Left ventricle myocardium inferior (tissue), 1 donor: ENCODE measurements around the gene CA5A. TPM values are rescaled to one million over a fixed set of nuclear protein-coding genes. Genes with fewer than 3 reads are reported as not detected.

Source experiments
- DNase-seq: peaks from one replicate; pipeline ENCODE4 v3.0.0-alpha.2; 2020
- H3K27ac ChIP-seq: fragments of 200-600 bp; replicated peaks from 2 replicates; pipeline ENCODE4 v1.8.0; 2021
- H3K27me3 ChIP-seq: fragments of 200-600 bp; 2 replicates; pipeline ENCODE4 v1.8.0; 2021; ENCODE audit warnings: low read depth
- H3K36me3 ChIP-seq: fragments of 200-600 bp; 2 replicates; pipeline ENCODE4 v1.8.0; 2021
- H3K4me1 ChIP-seq: fragments of 200-600 bp; 2 replicates; pipeline ENCODE4 v1.8.0; 2021
- H3K4me3 ChIP-seq: fragments of 200-600 bp; 2 replicates; pipeline ENCODE4 v1.8.0; 2021; ENCODE audit warnings: mild to moderate bottlenecking, moderate library complexity
- H3K9me3 ChIP-seq: fragments of 200-600 bp; replicated peaks from 2 replicates; pipeline ENCODE4 v1.8.0; 2021
- intact Hi-C: fragments of 100-400 bp; cut with micrococcal nuclease; formaldehyde crosslinking; loops from one replicate; pipeline ENCODE4 v1.11.0; 2022
- total RNA-seq: library from RNA; stranded (reverse); fragmentation: NEBNext Ultra II Directional; extraction: Animal tissue kit (Norgen Biotek cat#: 25700); gene quantifications from one replicate; pipeline ENCODE4 v1.2.1, GENCODE V29; 2021
- TF ChIP-seq, protein P1 (sequence below): fragments of 200-600 bp; IDR thresholded peaks from 2 replicates; pipeline ENCODE4 v1.8.0; 2021; ENCODE audit warnings: antibody characterized with exemption, mild to moderate bottlenecking, borderline replicate concordance
- donor health status: DM: no; HTN: yes; CAD: no; lungs with severe emphysema.

Gene CA5A
- total RNA-seq, 1 donor from 2014 or later = not detected

DNA sequence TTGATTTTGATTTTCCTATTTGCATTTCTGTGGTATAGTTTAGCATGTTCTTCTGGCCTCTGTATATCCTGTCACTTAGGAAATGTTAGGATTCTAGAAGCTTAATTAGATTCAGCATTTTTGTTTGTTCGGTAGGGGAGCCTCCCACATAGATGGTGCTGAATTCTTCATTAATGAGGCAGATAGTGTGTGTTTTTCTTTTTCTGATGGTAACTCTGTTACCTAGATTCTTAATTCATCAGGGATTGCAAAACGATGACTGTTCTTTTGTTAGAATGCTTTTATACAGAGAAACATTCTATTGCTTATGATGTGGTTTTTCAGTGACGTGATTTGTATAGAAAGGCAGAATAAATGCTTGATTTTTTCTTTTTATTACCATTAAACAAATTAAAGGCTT is 33.9 kb upstream of the CA5A start:
- no peak overlapping the region for H3K4me3 ChIP-seq
- peaks cover 4% of the 10 kb centered on the region for H3K36me3 ChIP-seq
- peaks cover 17% of the 10 kb centered on the region for H3K9me3 ChIP-seq
- H3K4me1 ChIP-seq = peaks cover 23% of the 10 kb centered on the region
- H3K27me3 ChIP-seq = no peaks in the 10 kb centered on the region
- no peak for DNase-seq
- intact Hi-C loops = no loop called here
- H3K27ac ChIP-seq = no peak overlapping the region
- TF ChIP-seq, protein P1, sequence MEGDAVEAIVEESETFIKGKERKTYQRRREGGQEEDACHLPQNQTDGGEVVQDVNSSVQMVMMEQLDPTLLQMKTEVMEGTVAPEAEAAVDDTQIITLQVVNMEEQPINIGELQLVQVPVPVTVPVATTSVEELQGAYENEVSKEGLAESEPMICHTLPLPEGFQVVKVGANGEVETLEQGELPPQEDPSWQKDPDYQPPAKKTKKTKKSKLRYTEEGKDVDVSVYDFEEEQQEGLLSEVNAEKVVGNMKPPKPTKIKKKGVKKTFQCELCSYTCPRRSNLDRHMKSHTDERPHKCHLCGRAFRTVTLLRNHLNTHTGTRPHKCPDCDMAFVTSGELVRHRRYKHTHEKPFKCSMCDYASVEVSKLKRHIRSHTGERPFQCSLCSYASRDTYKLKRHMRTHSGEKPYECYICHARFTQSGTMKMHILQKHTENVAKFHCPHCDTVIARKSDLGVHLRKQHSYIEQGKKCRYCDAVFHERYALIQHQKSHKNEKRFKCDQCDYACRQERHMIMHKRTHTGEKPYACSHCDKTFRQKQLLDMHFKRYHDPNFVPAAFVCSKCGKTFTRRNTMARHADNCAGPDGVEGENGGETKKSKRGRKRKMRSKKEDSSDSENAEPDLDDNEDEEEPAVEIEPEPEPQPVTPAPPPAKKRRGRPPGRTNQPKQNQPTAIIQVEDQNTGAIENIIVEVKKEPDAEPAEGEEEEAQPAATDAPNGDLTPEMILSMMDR = no peak

DNA sequence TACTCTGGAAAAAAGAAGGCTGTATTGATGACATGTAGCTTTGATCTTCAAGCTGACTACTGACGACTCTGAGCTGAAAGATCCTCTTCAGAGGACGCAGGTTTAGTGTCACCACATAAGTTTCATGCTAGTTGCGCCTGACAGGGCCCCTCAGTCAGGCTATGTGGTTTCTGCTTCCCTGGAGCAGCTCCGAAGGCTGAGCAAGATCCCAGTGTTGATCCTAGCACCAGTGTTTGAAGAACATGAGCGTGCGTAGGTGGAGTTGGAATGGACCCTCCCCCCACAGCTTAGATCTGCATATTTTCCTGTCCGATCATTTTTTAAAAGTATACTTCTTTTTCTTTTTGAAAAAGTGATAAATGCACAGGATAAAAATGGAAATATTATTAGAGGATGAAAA is 32.2 kb upstream of the CA5A start:
- TF ChIP-seq, protein P1 = no peak
- no peak overlapping the region for H3K27ac ChIP-seq
- intact Hi-C loops = no loop called here

DNA sequence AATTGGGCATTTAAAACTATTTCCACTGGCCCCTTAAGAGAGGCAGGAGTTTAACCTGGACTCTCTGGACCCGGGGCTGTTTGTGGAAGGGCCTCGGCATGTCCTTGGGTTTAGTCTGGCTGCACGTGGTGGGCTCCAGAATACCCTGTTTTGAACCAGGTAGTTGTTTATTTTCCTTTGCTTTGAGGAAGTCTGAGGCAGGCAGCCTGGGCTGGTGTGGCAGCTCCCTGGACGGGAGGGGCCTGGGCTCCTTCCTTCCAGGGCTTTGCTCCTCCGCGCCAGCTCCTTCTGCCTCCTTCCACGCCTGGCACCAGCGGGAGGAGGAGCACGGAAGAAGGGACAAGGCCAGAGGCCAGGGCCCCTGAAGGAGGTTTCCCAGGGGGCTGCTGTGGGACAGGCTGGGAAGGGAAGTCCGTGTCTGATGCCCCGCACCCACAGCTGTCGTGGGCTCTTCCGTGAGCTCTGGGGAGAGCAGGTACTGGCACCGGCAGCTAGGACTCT is 30.4 kb upstream of the CA5A start:
- peaks cover 4% of the 10 kb centered on the region for H3K36me3 ChIP-seq
- TF ChIP-seq, protein P1 = no peak
- peaks cover 4% of the 10 kb centered on the region for H3K9me3 ChIP-seq
- H3K27me3 ChIP-seq = no peaks in the 10 kb centered on the region
- H3K4me3 ChIP-seq = peak overlapping the region; percentile 38
- intact Hi-C loops = no loop called here
- DNase-seq = no peak
- peaks cover 53% of the 10 kb centered on the region for H3K4me1 ChIP-seq
- peak overlapping the region; percentile 81 for H3K27ac ChIP-seq

More for the DNA sequence above, 32.2 kb upstream of the CA5A start:
- Histone ChIP-seq H3K4me1 (peaks cover 39% of the 10 kb centered on the region), H3K36me3 (peaks cover 4% of the 10 kb centered on the region), H3K27me3 (no peaks in the 10 kb centered on the region), H3K4me3 (no peak overlapping the region), H3K9me3 (peaks cover 17% of the 10 kb centered on the region)
- DNase-seq = no peak

DNA sequence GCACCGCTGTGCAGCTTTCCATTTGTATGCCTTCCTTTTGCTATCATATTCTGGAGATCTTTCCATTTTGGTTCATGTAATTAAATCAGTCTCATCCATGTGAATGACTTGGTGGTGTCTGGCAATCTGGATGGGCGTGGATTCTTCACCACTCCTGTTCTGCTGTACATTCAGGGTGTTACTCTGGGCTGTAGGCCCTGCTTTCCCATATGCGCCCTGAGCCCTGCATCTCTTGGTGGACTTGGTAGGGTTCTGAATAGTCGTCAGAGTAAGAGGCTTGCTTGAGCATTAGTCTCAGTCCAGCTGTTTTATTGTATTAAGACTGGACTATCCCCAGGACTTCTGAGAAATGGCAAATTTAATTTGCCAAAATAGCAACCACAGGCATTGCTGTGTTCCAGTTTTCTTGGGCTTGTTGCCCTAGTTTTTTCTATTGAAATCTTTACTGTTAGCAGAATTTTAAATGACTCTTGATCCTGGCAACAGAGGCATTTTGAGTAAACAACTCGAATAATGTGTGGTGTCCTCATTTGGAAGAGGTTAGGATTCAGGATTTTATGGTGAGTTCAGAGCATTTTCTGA is 29.8 kb upstream of the CA5A start:
- Histone ChIP-seq H3K27ac (peak overlapping the region; percentile 81), H3K27me3 (no peaks in the 10 kb centered on the region), H3K36me3 (peaks cover under 1% of the 10 kb centered on the region), H3K4me3 (peak overlapping the region; percentile 38), H3K4me1 (peaks cover 59% of the 10 kb centered on the region), H3K9me3 (no peaks in the 10 kb centered on the region)
- no peak for DNase-seq
- TF ChIP-seq, protein P1 = no peak
- intact Hi-C loops = no loop called here

DNA sequence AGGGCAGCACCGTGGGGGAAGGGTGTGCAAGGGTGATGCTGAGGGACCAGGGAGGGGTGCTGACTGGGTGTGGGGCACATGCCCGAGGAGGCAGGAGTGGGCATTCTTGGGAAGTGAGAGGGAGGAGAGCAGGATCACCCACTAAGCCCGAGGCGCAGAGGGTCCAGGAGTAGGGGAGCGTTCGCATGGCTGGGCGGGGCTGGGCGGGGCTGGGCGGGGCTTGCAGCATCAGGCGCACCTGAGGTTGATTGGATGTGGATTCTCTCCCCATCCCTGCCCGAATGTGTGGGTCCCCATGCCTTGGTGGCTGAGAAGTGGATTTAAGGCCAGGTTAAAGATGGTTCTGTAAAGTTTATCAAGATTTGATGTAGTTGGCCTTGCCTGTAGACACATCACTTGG is 29.1 kb upstream of the CA5A start:
- intact Hi-C loops = no loop called here
- H3K27ac ChIP-seq = peak overlapping the region; percentile 81

More for the DNA sequence above, 29.1 kb upstream of the CA5A start:
- no peaks in the 10 kb centered on the region for H3K27me3 ChIP-seq
- no peak overlapping the region for H3K4me3 ChIP-seq
- H3K9me3 ChIP-seq = no peaks in the 10 kb centered on the region
- peaks cover 63% of the 10 kb centered on the region for H3K4me1 ChIP-seq
- H3K36me3 ChIP-seq = no peaks in the 10 kb centered on the region
- no peak for DNase-seq
- TF ChIP-seq, protein P1 = no peak
